Natural killer cell (primary cell): ENCODE results near the gene KRT71. TPM values are rescaled to one million over a fixed set of nuclear protein-coding genes. Genes with fewer than 3 reads are reported as not detected.
A peak's percentile ranks its signal among the peaks of the same experiment; 100 is the strongest.

Experiments
- ATAC-seq, 3 donors: fragments of 150-1000 bp in 2 of 3; fragments of 200-7000 bp in 1 of 3; cut with Tn5 transposase; 1 replicate in 1 of 3; 2 replicates in 2 of 3; pipeline ENCODE4 v1.10.0; 2021; ENCODE audit warnings: mild to moderate bottlenecking in 2 of 3, moderate library complexity in 2 of 3
- DNase-seq, 2 donors: peaks; one replicate each; pipeline versions ENCODE4 v3.0.0 to v3.0.0-alpha.2; 2013 to 2021; ENCODE audit warnings: mixed read lengths in 1 of 2
- H3K27ac ChIP-seq: one replicate; pipeline ENCODE4 v1.5.1; 2013; ENCODE audit warnings: mild to moderate bottlenecking, low read length
- H3K27me3 ChIP-seq: one replicate; pipeline ENCODE4 v1.6.1; 2013; ENCODE audit warnings: low read length; ENCODE audit not compliant: control insufficient read depth, insufficient read depth
- H3K36me3 ChIP-seq: one replicate; pipeline ENCODE4 v1.6.1; 2013; ENCODE audit warnings: low read length; ENCODE audit not compliant: control insufficient read depth, insufficient read depth
- H3K4me1 ChIP-seq: one replicate; pipeline ENCODE4 v1.6.1; 2013; ENCODE audit warnings: low read length; ENCODE audit not compliant: control insufficient read depth, insufficient read depth
- H3K4me3 ChIP-seq: one replicate; pipeline ENCODE4 v1.5.1; 2013; ENCODE audit warnings: low read length
- H3K9me3 ChIP-seq: one replicate; pipeline ENCODE4 v1.6.1; 2013; ENCODE audit warnings: low read length; ENCODE audit not compliant: control insufficient read depth, insufficient read depth
- H3K27ac Mint-ChIP-seq, 2 donors: one replicate each; pipeline ENCODE4 v1.8.0; 2022; ENCODE audit warnings: mild to moderate bottlenecking in 2 of 2, mixed read lengths in 2 of 2, moderate library complexity in 1 of 2
- H3K27me3 Mint-ChIP-seq, 2 donors: one replicate each; pipeline ENCODE4 v1.8.0; 2022; ENCODE audit warnings: low read depth in 2 of 2, mixed read lengths in 2 of 2
- H3K36me3 Mint-ChIP-seq: one replicate; pipeline ENCODE4 v1.8.0; 2022; ENCODE audit warnings: mixed read lengths
- H3K4me1 Mint-ChIP-seq, 2 donors: one replicate each; pipeline ENCODE4 v1.8.0; 2022; ENCODE audit warnings: mixed read lengths in 2 of 2
- H3K4me3 Mint-ChIP-seq: one replicate; pipeline ENCODE4 v1.8.0; 2022; ENCODE audit warnings: mild to moderate bottlenecking, moderate library complexity, mixed read lengths
- H3K9me3 Mint-ChIP-seq, 2 donors: one replicate each; pipeline ENCODE4 v1.8.0; 2022; ENCODE audit warnings: mixed read lengths in 2 of 2
- WGBS: methylation state at CpG from one replicate; pipeline ENCODE4 v1.1.7; 2013; ENCODE audit warnings: missing lambda C conversion rate; ENCODE audit not compliant: insufficient coverage; 5-methylcytosine and 5-hydroxymethylcytosine counted together
- intact Hi-C: fragments of 100-400 bp; cut with micrococcal nuclease; formaldehyde crosslinking; loops from one replicate; pipeline ENCODE4 v1.14.2; 2022
- total RNA-seq, 4 donors: library from RNA; stranded (reverse); fragments of 120-200 nt in 1 of 4; gene quantifications; one replicate each; pipeline versions ENCODE4 v1.2.3 to v1.2.4, GENCODE V29; 2013 to 2022
- TF ChIP-seq, protein P1 (sequence below): fragments of 200-600 bp; IDR thresholded peaks from one replicate; pipeline ENCODE4 v1.8.0; 2022; ENCODE audit warnings: antibody characterized with exemption

Gene KRT71
- total RNA-seq, 3 donors from 2014 or later (not counting 1 experiment from before 2014, with no cell fraction given) = not detected

DNA sequence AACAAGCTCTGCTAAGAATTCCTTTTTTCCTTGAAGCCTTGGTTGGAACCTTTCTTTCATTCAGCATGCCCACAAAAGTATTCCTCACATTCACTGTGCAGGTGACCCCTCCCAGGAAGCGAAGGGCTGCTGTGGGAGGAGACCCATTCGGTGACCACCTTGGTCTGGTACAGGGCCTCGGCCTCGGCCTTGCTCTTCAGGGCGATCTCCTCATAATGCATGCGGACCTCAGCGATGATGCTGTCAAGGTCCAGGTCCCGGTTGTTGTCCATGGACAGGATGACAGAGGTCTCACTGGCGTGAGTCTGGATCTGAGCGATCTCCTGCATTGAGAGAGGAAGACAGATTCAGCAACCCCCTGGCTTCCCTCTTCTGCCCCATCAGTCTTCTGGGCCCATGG, 17.6 kb upstream of the KRT71 start:
- TF ChIP-seq, protein P1, sequence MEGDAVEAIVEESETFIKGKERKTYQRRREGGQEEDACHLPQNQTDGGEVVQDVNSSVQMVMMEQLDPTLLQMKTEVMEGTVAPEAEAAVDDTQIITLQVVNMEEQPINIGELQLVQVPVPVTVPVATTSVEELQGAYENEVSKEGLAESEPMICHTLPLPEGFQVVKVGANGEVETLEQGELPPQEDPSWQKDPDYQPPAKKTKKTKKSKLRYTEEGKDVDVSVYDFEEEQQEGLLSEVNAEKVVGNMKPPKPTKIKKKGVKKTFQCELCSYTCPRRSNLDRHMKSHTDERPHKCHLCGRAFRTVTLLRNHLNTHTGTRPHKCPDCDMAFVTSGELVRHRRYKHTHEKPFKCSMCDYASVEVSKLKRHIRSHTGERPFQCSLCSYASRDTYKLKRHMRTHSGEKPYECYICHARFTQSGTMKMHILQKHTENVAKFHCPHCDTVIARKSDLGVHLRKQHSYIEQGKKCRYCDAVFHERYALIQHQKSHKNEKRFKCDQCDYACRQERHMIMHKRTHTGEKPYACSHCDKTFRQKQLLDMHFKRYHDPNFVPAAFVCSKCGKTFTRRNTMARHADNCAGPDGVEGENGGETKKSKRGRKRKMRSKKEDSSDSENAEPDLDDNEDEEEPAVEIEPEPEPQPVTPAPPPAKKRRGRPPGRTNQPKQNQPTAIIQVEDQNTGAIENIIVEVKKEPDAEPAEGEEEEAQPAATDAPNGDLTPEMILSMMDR = no peak
- Histone ChIP-seq H3K9me3 (no peaks in the 10 kb centered on the region), H3K36me3 (no peaks in the 10 kb centered on the region), H3K27ac (no peak overlapping the region), H3K27me3 (peaks cover 10% of the 10 kb centered on the region), H3K4me1 (peaks cover 57% of the 10 kb centered on the region), H3K4me3 (no peak overlapping the region)
- intact Hi-C loops = no loop called here
- H3K27ac Mint-ChIP-seq = peak overlapping the region in 1 of 2 donors; percentile 63
- H3K36me3 Mint-ChIP-seq = no peaks in the 10 kb centered on the region
- H3K4me3 Mint-ChIP-seq = no peak overlapping the region
- WGBS = 94% methylated on average over 10 of the region's 10 CpGs
- ATAC-seq (no peak), DNase-seq (no peak)
- peaks cover 12 to 27% of the 10 kb centered on the region in 2 donors for H3K27me3 Mint-ChIP-seq
- H3K4me1 Mint-ChIP-seq = peaks cover 54 to 55% of the 10 kb centered on the region in 2 donors
- no peaks in the 10 kb centered on the region for H3K9me3 Mint-ChIP-seq

DNA sequence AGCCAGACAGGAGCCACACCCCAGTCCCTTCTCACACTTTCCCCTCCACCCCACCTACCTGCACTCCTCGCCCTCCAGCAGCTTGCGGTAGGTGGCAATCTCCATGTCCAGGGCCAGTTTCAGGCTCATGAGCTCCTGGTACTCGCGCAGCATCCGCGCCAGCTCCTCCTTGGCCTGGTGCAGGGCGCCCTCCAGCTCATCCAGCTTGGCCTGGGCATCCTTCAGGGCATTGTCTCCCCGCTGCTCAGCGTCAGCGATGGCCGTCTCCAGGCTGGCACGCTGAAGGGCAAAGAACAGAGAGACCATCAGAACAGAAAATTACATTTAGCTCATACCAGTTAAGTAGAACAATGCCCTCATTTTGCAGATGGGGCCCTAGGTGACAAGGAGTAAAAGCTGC, 15.2 kb upstream of the KRT71 start:
- H3K9me3 Mint-ChIP-seq = no peaks in the 10 kb centered on the region
- TF ChIP-seq, protein P1 = no peak
- H3K4me3 Mint-ChIP-seq = peak overlapping the region; percentile 93
- WGBS = 91% methylated on average over 12 of the region's 12 CpGs
- peak overlapping the region; percentile 94 for H3K27ac ChIP-seq
- peaks cover 45% of the 10 kb centered on the region for H3K4me1 ChIP-seq
- intact Hi-C loops = loop anchor here (5.0 kb wide), 2 partner anchors 216 to 304 kb away; no protein-coding TSS in a partner anchor
- no peak overlapping the region for H3K4me3 ChIP-seq
- H3K9me3 ChIP-seq = no peaks in the 10 kb centered on the region
- H3K36me3 Mint-ChIP-seq = no peaks in the 10 kb centered on the region
- ATAC-seq (no peak), DNase-seq (no peak)
- peak overlapping the region; percentile 91 to 97 for H3K27ac Mint-ChIP-seq
- no peaks in the 10 kb centered on the region for H3K36me3 ChIP-seq
- peaks cover 55 to 57% of the 10 kb centered on the region in 2 donors for H3K4me1 Mint-ChIP-seq
- peaks cover 8% of the 10 kb centered on the region for H3K27me3 ChIP-seq
- H3K27me3 Mint-ChIP-seq = peaks cover 9 to 22% of the 10 kb centered on the region in 2 donors

DNA sequence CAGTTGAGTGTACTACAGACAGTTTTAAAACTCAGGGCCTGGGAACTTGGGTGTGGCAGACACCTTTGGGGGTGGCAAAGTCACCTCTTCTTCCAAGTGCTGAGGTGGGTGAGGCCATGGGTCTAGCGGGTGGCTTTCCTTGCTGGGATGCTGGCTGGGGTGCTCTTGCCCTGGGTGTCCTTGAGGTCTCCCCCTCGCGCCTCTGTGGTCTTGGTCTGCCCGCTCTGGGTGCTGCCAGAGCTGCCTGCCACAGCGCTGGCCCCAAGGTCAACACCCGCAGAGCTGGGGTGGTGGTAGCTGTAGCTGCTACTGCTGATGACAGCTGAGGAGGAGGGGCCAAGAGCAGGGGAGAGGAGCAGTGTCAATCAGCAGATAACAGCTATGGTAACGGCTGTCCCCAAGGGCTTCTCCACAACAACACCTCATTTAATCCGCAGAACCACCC, 13.9 kb upstream of the KRT71 start:
- Histone ChIP-seq H3K4me1 (peaks cover 47% of the 10 kb centered on the region), H3K27me3 (peaks cover 5% of the 10 kb centered on the region), H3K36me3 (no peaks in the 10 kb centered on the region), H3K9me3 (no peaks in the 10 kb centered on the region), H3K27ac (peak overlapping the region; percentile 94), H3K4me3 (no peak overlapping the region)
- H3K36me3 Mint-ChIP-seq = no peaks in the 10 kb centered on the region
- ATAC-seq = peak; percentile 89 to 94 (median 94)
- 23% methylated on average over 8 of the region's 8 CpGs for WGBS
- TF ChIP-seq, protein P1 = no peak
- intact Hi-C loops = loop anchor here (1.0 to 5.0 kb wide), 5 partner anchors 8 to 305 kb away; no protein-coding TSS in a partner anchor
- peaks cover 0 to 14% of the 10 kb centered on the region in 2 donors for H3K27me3 Mint-ChIP-seq
- H3K4me3 Mint-ChIP-seq = peak overlapping the region; percentile 93
- DNase-seq = peak; percentile 86 to 92
- H3K4me1 Mint-ChIP-seq = peaks cover 46 to 54% of the 10 kb centered on the region in 2 donors
- peak overlapping the region; percentile 91 to 97 for H3K27ac Mint-ChIP-seq
- no peaks in the 10 kb centered on the region for H3K9me3 Mint-ChIP-seq

DNA sequence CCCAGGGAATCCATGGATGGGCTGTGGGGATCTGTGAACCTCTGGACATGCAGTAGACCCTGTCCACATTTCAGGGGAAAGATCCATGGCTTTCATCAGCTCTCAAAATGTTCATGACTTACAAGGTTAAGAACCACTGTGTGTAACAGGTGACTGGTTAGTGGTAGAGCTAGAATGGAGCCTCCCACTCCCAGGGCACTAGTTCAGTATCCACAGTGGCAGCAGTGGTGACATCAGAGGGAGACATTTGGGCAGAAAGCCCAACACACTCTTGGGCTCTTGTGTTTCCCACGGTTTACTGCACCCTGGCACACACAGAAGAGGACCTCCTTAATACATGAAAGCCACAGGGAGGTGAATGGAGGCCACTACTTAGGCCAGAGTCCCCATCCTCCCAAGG, 11.6 kb upstream of the KRT71 start:
- H3K27me3 ChIP-seq = no peaks in the 10 kb centered on the region
- peaks cover 0 to 8% of the 10 kb centered on the region in 2 donors for H3K27me3 Mint-ChIP-seq
- no peaks in the 10 kb centered on the region for H3K36me3 ChIP-seq
- no peaks in the 10 kb centered on the region for H3K9me3 ChIP-seq
- H3K4me1 ChIP-seq = peaks cover 61% of the 10 kb centered on the region
- TF ChIP-seq, protein P1 = no peak
- H3K9me3 Mint-ChIP-seq = no peaks in the 10 kb centered on the region
- H3K4me3 ChIP-seq = no peak overlapping the region
- intact Hi-C loops = no loop called here
- no peak for DNase-seq
- 56% methylated on average over 1 of the region's 1 CpG for WGBS
- H3K27ac ChIP-seq = no peak overlapping the region
- ATAC-seq = no peak
- H3K36me3 Mint-ChIP-seq = no peaks in the 10 kb centered on the region
- H3K4me1 Mint-ChIP-seq = peaks cover 66 to 69% of the 10 kb centered on the region in 2 donors
- peak overlapping the region in 1 of 2 donors; percentile 5 for H3K27ac Mint-ChIP-seq
- no peak overlapping the region for H3K4me3 Mint-ChIP-seq
